GM13976 (cell line): ENCODE results near the gene HPCAL1.

Source experiments
- DNase-seq: peaks from one replicate; pipeline ENCODE4 v3.0.0; 2012; ENCODE audit warnings: low spot score
- CTCF ChIP-seq: IDR thresholded peaks from 2 replicates; pipeline ENCODE4 v1.5.1; 2012; ENCODE audit warnings: borderline replicate concordance, mild to moderate bottlenecking; ENCODE audit not compliant: insufficient read depth; ENCODE audit errors: extremely low read depth, missing control alignments, control extremely low read depth
- in situ Hi-C: fragments of 300-500 bp; cut with MboI; formaldehyde crosslinking; loops from one replicate; pipeline ENCODE4 v1.12.0; 2022; ENCODE audit warnings: low sequenced_read_pairs, mixed read lengths, inconsistent platforms; ENCODE audit not compliant: unreplicated experiment

The HPCAL1 gene

GRCh38 chr2:10367472-10368439 is 65.1 kb downstream of the HPCAL1 start:
- no peak for TF ChIP-seq CTCF
- no peak for DNase-seq
- in situ Hi-C loops = no loop called here

GRCh38 chr2:10368491-10369231 is 66.0 kb downstream of the HPCAL1 start:
- no peak for DNase-seq
- no peak for TF ChIP-seq CTCF
- in situ Hi-C loops = no loop called here

GRCh38 chr2:10369269-10370255 is 66.9 kb downstream of the HPCAL1 start:
- DNase-seq = no peak
- no peak for TF ChIP-seq CTCF
- in situ Hi-C loops = no loop called here

- TF ChIP-seq CTCF = no peak
- in situ Hi-C loops = no loop called here
- DNase-seq = no peak
Observed at GRCh38 chr2:10370390-10370789, 67.7 kb downstream of the HPCAL1 start.

GRCh38 chr2:10370895-10371294 is 68.2 kb downstream of the HPCAL1 start:
- in situ Hi-C loops = no loop called here
- no peak for TF ChIP-seq CTCF
- DNase-seq = no peak

- DNase-seq = no peak
Observed at GRCh38 chr2:10371441-10372196, 68.9 kb downstream of the HPCAL1 start.

More at GRCh38 chr2:10371441-10372196, 68.9 kb downstream of the HPCAL1 start:
- in situ Hi-C loops = no loop called here
- no peak for TF ChIP-seq CTCF
